HG02973 (cell line): ENCODE results near the gene EEPD1.
"Not testable (repeated sequence)": the region's sequence is repeated elsewhere in the genome, so short reads cannot be mapped to it uniquely, and the experiment has no call there.

Experiments
- ATAC-seq: cut with Tn5 transposase; IDR thresholded peaks from one replicate; pipeline ENCODE4 v1.9.1; 2021; ENCODE audit warnings: moderate library complexity; ENCODE audit not compliant: unreplicated experiment

Gene EEPD1

DNA sequence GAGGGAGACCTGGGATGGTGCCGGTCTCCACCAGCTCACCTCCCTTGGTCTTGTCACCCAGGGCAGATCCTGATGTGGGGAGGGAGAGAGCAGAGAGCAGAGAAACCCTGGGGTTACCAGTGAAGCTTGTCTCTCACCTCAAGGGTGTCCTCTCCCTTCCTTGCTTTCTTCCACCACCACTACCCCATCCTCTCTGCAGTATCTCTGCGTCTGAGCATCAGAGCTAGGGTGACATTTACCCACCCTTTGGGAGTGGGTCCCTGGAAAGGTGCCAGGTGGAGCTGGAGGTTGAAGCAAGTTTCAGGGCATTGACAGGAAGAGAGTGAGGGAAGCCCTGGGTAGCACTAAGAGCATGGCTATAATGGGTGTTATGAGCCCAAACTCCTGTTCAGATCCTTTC is 161.4 kb downstream of the EEPD1 start:
- ATAC-seq = no peak

DNA sequence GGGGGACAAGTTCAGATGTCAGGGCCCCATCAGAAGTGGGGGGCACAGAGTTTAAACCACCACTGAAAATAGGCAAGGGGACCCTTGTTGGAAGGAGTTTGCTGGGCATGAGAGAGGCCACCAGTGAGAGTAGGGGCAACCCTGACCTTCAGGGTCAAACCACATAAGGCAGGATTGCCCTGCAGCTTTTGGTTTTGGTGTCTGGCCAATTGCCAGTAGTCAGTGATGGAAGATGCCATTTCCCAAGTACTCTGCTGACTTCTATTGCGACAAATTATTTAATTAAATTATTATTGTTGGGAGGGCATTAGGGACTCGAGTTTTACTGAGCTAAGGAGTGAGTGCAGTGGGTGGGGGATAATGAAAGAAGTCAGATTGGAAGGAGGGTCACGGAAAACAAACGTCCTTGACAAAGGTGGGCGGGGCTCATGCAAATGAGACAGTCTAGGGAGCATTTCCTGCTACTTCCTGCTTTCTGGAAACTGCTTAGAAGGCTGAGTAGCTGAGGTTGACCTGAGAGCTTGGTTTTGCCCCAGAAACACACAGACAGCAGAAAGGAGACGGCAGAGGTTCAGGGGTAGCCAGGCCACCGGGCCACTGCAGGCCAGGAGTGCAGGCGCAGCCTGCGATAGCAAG is 162.4 kb downstream of the EEPD1 start:
- ATAC-seq = no peak

DNA sequence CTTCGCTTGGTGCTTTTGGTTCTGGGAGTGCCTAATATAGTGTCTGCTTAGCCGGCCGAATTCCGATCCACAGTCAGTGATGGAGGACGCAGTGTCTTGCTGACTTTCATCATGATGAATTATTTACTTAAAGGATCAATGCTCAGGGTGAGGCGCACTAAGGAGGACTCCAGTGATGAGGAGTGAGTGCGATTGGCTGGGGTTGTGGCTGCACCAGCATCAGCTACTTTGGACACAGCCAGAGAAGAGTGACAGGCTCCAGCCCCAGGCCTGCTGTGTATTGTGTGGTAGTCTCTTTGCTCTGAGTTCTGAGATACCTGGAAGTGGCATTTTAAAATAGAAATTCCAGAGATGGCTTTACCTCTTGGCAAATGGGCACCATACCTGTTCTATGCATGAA is 163.3 kb downstream of the EEPD1 start:
- ATAC-seq = no peak

DNA sequence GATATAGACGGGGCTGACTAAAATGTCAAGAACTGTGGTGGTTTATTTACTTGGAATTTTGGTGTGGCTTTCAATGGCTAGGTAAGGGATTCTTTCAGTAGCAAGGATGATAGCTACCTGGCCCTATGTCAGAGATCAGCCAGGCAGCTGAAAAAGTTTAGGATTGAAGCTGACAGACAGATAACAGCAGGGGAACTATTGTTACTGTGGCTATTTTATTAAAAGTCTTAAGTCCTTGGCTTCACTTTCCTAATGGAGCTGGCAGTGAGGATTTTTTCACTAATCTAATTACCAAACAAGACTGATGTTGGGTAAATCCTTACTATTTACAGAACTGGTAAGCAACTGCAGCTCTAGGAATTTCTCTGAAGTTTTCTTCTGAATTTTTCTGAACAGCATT is 164.2 kb downstream of the EEPD1 start:
- ATAC-seq = no peak

DNA sequence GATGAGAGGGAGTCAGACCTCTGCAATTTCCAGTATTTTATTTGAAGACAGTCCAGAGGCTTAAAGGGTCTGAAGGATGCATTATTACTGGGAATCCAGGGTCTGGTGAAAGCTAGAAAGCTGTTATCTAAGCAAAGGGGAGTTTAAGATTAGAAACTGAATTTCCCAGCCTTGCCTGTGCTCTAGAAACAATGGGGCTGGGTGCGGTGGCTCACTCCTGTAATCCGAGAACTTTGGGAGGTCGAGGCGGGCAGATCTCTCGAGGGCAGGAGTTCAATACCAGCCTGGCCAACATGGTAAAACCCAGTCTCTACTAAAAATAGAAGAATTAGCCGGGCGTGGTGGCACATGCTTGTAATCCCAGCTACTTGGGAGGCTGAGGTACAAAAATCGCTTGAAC is 165.1 kb downstream of the EEPD1 start:
- ATAC-seq = no peak

DNA sequence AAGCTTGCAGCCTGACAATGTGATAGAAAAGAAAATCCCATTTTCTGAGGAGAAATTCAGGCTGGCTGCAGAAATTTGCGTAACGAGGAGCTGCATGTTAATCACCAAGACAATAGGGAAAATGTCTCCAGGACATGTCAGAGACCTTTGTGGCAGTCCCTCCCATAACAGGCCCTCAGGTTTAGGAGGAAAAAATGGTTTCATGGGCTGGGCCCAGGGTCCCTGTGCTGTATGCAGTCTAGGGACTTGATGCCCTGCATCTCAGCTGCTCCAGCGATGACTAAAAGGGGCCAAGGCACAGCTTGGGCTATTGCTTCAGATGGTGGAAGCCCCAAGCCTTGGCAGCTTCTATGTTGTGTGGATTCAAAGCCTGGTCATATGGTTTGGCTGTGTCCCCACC is 168.2 kb downstream of the EEPD1 start:
- not testable (repeated sequence) for ATAC-seq

DNA sequence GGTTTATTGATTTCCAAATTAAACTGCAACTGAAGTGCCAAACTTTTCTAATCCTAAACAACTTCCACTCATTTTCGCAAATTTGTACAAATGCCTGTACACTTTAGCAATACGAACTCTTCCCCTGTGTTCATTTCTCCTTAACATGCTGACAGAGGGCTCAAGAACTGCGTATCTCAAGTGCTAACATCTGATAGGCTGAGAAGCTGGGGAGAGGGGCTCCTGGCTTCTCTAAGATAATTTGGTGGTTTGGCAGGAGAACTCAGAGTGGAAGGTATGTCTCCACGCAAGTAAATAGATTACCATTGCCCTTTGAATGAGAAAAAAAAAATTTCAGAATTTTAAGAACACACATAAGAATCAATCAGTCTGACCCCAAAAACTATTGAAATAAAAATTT is 183.3 kb downstream of the EEPD1 start:
- ATAC-seq = no peak

DNA sequence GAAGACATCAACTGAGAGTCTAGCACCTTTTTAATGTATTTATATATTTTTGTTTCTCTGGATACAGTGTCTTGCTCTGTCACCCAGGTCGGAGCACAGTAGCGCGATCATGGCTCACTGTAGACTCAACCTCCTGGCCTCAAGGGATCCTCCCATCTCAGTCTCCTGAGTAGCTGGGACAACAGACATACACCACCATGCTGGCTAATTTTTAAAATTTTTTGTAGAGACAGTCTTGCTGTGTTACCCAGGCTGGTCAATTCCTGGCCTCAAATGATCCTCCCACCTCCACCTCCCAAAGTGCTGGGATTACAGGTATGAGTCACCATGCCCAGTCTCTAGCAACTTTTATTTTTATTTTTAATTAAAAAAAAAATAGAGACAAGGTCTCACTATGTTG is 185.2 kb downstream of the EEPD1 start:
- ATAC-seq = no peak

DNA sequence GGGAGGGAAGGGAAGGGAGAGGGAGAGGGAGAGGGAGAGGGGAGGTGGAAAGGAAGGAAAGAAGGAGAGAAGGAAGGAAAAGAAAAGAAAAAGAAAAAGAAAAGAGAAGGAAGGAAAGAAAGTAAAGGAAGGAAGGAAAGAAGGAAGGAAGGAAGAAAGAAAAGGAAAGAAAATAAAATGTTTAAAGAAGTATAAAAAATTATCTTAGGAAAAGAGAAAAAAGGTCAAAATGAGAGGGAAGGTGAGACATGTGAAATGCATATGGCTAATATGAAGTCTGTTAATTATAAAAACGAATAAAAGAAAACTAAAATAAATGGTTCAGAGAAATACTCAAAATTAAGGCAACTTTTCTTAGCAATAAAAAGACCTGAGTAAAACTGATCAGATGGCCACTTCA is 190.5 kb downstream of the EEPD1 start:
- no peak for ATAC-seq

DNA sequence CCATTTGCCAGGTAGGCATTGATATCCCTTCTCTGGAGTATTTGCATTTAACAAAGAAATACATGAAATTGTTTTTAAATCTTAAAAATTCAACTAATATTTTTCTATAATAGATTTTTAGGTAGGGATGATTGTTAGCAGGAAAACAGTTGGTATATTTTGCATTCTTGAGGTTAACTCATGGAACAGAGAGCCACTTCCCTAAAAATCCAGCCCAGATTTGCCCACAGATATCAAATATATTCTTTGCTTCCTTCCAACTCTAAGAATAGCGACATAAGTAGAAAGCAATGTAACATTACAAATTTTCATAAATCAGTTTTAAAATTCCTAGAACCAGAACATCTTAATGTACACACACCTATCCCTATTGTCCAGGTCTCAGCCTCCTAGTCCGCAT is 191.6 kb downstream of the EEPD1 start:
- no peak for ATAC-seq

DNA sequence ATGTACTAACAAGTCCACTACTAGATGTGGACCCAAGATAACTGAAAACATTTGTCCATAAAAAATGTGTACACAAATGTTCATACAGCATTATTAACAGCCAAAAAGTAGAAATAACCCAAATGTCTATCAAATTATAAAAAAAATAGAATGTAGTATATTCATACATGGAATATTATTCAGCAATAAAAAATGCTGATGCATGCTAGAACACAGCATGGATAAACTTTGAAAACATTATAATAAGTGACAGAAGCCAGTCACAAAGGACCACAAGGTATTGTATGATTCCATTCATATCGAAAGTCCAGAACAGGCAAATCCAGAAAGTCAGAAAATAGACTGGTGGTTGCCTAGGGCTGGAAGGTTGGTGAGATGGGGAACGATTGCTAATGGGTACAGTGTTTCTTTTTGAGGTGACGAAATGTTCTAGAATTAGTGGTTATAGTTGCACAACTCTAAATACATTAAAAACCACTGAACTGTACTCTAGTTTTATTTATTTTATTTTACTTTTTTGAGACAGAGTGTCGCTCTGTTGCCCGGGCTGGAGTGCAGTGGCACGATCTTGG is 193.3 kb downstream of the EEPD1 start:
- no peak for ATAC-seq

DNA sequence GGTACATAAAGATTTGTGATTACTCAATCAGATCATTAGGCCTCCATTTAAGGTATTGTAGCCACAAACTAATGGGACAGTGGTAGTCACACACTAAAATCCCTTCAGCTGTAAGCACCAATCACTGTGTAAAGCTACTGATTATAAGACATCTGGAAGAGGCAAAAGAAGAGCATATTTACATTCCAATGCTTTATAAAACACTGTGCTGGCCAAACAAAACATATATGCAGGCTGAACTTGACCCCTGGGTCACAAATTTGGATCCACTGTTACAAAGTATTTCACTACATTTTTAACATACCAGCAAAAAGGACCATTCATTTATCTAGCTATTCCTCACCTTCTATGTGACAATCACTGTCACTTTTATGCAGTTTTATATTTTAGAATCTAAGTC is 195.2 kb downstream of the EEPD1 start:
- ATAC-seq = no peak

DNA sequence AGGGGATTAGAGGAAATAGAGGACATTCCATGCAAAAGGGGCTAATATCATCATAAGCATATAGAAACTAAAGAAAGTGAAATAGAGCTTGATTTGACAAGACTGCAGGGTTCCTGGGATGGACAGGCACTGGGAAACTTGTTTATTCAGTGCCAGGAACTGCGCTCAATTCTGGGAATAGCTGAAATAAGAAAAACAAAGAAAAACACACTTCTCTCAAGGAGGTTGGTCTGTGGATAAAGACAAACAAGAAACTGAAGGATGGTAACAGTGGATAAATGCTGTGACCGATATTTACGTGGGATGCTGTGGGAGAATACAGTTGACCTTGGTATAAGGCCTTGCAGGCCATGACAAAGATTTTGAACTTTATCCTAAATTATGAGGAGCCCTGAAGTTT is 195.7 kb downstream of the EEPD1 start:
- no peak for ATAC-seq

DNA sequence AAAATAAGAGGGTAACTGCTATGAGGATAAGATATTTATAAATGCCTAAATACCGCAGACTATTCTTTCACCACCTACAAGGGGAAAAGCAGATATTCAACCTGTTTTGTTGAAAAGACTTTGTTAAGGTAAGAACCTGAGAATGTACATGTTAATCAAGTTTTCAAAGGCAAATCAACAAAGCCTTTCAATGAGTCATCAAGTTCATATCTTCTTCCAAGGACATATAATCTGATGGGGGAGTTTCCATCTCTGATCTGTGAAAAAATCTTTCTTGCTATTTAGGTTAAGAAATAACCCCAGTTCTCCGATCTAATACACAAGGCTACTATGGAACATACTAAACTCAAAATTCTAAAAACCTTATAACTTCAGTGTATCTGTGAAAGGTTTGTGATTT is 196.6 kb downstream of the EEPD1 start:
- ATAC-seq = no peak
